GM19099 (cell line): ENCODE results near the gene LIPC.

Experiments used
- POLR2A ChIP-seq: IDR thresholded peaks from 3 replicates; pipeline ENCODE4 v1.6.1; 2011; ENCODE audit warnings: low read depth; ENCODE audit not compliant: insufficient read length; ENCODE audit errors: extremely low read depth

LIPC gene

DNA sequence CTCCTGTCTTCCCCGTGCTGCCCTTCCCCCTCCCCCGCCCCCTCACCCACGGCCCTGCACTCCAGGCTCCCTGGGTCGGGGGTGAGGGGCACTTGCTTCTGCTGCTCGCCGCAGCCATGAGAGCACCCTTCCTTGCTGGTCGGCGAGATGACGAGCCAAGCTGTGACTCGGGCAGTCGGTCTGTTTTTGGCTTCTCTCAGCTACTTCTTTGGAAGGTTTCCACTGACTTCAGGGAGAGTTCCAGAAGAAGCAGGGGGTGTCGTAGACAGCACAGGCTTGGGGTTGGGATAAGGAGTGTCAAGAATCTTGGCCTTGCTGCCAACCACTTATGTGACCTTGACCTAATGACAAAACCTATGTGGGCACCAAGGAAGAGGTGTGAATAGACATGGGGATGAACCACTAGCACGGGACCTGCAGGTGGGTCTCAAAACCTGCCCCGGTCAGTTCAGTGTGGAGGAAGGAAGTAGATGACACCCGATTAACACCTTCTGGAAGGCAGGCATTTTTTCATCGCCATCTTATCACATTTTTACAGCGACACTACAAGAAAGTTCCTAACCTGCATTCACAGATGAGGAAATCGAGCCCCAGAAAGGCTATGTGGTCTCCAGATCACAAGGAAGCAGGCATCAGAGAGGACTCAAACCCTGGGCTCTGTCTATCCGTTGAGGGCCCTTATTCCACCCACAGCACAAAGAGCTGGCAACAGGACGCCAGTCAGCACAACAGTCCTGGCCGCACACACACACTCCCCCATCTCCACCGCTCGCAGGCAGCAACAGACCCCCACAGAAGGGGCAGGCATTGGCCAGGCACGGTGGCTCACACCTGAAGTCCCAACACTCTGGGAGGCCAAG is 120.9 kb downstream of the LIPC start:
- no peak for TF ChIP-seq POLR2A

DNA sequence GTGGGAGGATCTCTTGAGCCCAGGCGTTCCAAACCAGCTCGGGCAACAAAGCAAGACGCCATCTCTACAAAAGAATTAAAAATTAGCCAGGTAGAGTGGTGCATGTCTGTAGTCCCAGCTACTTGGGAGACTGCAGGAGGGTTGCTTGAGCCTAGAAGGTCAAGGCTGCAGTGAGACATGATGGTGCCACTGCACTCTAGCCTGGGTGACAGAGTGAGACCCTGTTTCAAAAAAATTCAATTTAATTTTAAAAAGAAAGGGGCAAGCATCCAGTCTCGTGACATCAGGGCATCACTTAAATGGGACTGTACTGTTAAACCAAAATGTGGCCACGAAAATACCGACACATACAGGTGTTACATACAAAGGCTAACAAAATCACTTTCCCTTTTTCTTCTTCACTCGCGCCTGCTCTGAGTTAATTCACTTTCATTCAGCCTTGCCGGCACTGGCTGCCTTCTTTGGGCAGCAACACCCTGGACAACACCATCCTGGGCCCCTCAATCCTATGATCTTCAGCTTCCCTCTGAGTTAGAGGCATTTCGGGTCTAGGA is 121.7 kb downstream of the LIPC start:
- no peak for TF ChIP-seq POLR2A

DNA sequence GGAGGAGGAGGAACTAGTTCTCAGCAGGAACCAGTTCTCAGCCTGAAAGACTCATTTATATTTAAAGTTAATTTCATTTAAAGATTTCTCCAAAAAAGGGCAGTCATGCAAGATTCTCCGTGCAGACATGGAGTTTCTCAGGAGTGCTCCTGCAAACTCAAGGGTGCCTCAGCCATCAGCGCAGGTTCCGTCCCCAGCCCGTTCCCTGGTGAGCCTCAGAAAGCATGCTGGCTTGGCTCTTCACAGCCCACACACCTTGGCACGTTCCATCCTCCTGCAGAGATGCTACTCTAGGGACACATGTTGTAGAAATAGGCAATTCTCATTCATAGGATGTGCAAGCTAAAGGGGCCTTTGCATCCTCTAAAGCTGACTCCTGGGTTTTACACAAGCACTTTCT is 123.0 kb downstream of the LIPC start:
- TF ChIP-seq POLR2A: no peak

DNA sequence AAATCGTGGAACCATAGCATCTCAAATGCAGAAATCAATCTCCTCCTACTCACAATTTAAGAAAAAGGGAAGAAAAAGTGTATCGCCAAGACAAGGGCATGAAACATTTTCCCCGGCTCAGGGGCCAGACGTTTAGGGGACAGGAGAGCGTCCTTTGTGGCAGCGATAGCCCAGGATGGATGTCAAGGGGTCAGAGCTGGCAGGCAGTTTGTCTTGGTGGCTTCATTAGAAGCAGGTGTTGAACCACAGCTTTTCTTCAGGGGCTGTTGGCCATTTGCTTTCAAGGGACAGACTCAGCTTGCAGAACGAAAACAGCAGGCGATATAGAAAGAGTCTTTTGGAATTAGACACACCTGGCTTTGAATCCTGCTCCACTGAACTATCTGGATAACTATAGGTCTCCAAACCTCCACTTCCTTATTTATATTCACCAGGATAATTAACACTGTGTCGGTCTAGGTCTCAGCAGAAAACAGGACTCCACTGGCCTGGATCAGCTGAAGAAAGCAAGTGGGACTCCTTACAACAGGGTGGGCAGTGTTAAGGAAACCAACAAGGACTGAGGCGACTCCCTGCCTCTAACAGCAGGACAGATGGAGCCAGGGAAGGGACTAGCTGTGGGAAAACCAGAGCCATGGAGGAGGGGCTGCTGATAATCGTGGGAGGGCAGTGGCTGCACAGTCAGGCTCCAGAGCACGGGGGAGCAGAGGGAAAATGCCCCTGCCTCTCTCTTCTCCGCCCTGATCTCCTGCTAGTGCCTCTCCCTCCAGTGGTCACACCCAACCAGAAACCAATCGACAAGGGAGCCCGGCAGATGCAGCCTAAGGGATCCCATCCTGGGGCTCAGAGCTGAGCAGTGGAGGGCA is 123.6 kb downstream of the LIPC start:
- no peak for TF ChIP-seq POLR2A

DNA sequence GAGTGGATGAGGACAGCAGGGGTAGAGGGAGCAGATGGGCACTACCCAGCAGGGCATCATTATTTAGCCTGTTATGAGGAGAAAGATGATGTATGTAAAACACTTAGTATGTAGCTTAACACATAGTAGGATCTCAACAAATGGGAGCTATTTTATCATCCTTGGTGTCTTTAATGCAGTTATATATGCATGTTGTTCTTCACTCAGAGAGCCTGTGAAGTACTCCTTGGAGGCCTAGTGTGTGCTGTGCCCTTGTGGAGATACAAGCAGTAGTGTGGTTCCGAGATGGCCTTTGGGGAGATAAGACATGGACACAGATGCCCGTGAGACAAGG is 124.2 kb downstream of the LIPC start:
- TF ChIP-seq POLR2A: no peak

DNA sequence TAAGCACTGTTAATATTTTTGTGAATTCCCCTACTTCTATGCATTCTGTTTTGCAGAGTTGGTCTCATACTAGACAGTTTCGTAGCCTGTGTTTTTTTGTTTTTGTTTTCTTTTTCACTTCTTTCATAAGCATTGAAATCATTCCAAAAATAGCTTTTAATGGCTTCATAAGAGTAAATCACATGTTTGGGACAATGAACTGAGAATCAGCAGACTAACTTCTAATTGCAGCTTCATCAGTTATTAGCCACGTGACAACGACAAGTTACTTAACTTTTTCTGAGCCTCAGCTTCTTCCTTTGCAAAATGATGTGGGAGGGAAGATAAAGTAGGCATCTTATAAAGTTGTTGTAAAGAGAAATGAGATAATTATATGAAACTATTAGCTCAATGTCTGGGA is 124.8 kb downstream of the LIPC start:
- no peak for TF ChIP-seq POLR2A

DNA sequence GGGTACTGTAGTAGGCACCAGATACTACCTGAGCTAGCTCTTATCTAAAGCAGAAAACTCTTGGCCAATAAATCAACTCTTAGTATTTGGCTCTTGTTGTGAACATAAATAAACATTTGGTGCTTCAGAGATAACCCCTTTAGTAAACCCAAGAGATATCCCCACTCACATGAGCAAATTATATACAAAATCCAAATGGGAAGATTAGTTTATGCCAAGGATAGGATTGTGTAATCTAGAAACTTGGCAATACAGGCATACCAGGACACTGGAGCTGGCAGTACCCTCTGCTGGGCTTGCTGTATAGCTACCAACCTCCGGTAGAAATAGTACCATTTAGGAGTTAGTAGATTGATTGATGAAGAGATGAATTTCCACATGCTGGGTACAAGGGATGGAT is 127.0 kb downstream of the LIPC start:
- no peak for TF ChIP-seq POLR2A

DNA sequence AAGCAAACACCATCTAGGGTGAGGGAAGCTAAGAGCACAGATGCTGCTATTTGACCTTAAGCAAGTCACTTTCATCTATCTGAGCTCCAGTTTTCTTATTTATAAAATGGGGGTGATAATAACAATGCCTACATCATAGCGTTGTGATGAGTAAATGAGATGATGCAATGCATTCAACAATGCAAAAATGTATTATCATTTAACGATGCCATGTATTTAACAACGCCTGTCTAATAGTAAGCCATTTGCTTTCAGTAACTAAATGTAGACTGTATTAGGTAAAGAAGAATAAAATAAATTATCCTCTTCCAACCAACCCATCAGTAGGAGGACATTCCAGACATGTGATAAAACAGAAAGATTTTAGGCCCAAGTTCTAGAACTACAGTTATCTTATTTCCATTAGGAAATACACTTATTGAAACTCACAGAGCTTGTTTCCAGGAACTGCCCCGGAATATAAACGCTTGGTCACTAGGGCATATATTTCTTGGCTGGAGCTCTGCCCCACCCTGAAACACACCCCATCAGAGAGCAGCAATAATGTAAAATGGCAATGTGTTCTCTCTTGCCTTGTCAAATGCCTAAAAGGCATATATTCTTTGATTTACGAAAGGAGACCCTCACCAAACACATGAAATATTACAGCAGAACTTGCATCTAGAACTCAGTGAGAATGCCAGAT is 128.3 kb downstream of the LIPC start:
- no peak for TF ChIP-seq POLR2A

DNA sequence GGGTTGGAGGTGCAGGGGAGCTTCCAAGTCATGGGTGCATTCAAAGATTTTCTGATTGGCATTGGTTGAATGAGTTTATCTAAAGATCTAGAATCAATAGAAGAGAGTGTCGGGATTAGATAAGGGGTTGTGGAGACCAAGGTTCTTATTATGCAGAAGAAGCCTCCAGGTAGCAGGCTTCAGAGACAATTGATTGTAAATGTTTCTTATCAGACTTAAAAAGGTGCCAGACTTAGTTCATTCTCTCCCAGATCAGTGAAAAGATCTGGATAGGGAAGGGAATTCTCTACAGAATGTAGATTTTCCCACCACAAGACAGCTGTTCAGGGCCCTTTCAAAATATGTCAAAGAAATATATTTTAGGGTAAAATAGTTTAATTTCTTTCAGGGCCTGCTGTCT is 129.5 kb downstream of the LIPC start:
- TF ChIP-seq POLR2A: no peak

DNA sequence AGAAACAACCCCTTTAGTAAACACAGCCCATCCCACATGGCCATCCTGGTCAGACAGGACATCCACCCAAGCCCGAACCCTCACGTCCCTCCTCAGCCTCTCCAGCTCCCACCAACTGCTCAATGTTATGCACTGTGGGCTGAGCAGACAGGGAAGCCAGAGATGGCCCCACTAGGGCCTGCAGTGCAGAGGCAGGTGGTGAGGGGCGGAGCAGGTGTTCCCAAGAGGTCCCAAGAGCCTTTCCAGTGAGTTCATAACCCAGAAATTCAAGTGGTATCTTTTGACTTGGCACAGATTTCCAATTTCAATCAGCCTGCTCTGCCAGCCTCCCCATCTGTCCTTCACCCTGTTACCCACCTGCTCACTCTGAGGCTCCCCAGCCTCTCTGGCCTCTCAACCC is 130.3 kb downstream of the LIPC start:
- no peak for TF ChIP-seq POLR2A

DNA sequence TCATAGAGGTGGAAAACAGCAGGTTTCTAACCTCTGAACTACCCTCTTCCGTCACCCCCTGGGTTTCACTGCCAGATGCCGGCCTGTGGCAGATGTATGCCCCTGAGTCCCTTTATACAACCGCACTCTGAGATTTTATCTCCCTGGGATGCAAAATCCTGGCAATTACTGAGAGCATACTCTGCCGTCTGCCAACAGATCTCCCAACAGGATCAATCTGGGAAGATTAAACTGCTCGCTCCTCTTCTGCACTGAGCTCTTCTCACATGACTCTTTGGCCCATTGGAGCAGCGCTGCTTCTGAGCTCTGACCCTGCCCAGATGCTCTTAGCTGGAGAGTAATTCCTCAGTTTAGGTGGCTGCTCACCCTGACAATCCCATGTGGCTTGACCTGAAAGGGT is 133.2 kb downstream of the LIPC start:
- TF ChIP-seq POLR2A: no peak

DNA sequence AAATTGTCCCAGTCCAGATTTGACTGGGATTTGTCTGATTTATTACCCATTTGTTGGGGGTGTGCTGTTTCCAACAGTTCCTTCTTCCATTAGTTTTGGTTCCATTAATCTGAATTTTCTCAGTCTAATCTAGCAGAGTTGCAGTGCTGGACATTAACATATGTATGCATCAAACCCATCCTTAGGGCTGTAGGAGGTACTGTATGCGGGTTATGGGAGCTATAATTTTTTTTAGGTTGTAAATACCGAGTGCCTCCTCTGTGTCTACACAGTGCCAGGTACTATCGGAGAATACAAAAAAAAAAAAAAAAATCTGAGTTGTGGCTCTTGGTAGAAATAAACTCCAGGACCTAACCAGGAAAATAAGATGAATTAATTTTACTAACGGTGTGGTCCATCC is 133.8 kb downstream of the LIPC start:
- TF ChIP-seq POLR2A: no peak

DNA sequence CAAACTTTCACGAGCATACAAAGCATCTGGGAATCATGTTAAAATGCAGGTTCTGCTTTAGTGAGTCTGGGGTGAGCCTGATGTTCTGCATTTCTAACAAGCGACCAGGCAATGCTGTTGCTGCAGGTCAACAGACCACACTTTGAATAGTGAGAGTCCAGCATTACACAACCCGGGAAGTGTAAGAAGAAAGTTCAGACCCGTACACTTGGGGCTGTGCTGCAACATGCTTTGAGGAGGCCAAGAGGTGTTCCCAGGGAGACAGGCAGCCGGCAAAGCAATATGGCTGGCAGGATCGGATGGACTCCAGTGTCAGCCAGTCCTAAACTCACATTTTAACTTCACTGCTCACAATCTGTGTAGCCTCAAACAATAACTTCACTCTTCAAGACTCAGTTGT is 134.2 kb downstream of the LIPC start:
- no peak for TF ChIP-seq POLR2A

DNA sequence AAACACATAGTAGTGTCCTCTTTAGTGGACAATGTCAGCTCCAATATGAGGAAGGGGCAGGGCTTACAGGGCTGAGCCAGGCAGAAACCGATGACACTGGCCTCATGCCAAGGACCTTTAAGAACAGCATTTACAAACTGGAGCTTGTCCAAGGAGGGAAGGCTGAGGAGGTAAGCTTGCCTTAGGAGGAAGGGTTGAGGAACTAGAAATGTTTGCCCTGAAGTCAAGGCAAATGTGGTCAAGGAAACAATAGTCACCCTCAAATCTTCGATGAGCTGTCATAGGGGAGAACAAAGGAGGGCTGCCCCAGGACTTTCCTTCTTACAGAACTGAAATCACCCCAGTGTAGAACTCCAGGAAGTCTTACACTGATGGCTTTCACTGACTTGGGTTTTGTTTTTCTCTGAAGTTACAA is 136.4 kb downstream of the LIPC start:
- no peak for TF ChIP-seq POLR2A

DNA sequence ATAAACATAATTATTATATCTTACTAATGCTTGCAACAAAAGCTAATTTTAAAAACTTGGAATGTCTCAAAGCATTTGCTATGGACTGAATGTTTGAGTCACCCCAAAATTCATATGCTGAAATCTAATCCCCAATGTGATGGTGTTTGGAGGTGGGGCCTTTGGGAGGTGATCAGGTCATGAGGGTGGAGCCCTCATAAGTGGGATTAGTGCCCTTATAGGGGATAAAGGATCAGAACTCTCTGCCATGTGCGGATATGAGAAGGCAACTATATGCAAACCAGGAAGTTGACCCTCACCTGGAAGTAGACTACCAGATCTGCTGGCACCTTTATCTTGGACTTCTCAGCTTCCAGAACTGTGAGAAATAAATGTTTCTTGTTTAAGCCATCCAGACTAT is 137.7 kb downstream of the LIPC start:
- TF ChIP-seq POLR2A: no peak
